ENCODE measurements around the gene MFN1.

The MFN1 gene

GRCh38 chr3:179415377-179415776, 67.9 kb downstream of the MFN1 start:
- no peak for TF ChIP-seq TAF1 (IDR thresholded peaks at IDR 0.05; ENCODE audit: borderline replicate concordance, insufficient read depth, low read length)
- TF ChIP-seq FOXP2 (optimal IDR thresholded peaks at IDR 0.05; ENCODE audit: borderline replicate concordance, extremely low read depth, extremely low read length, insufficient read depth), result no peak
- TF ChIP-seq REST (IDR thresholded peaks at IDR 0.05; ENCODE audit: insufficient read depth in 1 of 2, low read depth in 2 of 2, low read length in 2 of 2), result no peak
- TF ChIP-seq POLR2AphosphoS5 (IDR thresholded peaks at IDR 0.05; ENCODE audit: low read depth, low read length), result no peak

GRCh38 chr3:179416681-179417080, 69.2 kb downstream of the MFN1 start:
- TF ChIP-seq TAF1 (IDR thresholded peaks at IDR 0.05; ENCODE audit: borderline replicate concordance, insufficient read depth, low read length), result no peak
- TF ChIP-seq POLR2AphosphoS5 (IDR thresholded peaks at IDR 0.05; ENCODE audit: low read depth, low read length), result no peak
- TF ChIP-seq SIN3A (IDR thresholded peaks at IDR 0.05; ENCODE audit: borderline replicate concordance, insufficient read depth, low read length), result no peak
- no peak for TF ChIP-seq REST (IDR thresholded peaks at IDR 0.05; ENCODE audit: insufficient read depth in 1 of 2, low read depth in 2 of 2, low read length in 2 of 2)
- TF ChIP-seq FOXP2 (optimal IDR thresholded peaks at IDR 0.05; ENCODE audit: borderline replicate concordance, extremely low read depth, extremely low read length, insufficient read depth), result no peak

GRCh38 chr3:179418610-179419009, 71.1 kb downstream of the MFN1 start:
- TF ChIP-seq TAF1 (IDR thresholded peaks at IDR 0.05; ENCODE audit: borderline replicate concordance, insufficient read depth, low read length), result no peak
- TF ChIP-seq FOXP2 (optimal IDR thresholded peaks at IDR 0.05; ENCODE audit: borderline replicate concordance, extremely low read depth, extremely low read length, insufficient read depth), result no peak
- TF ChIP-seq REST (IDR thresholded peaks at IDR 0.05; ENCODE audit: insufficient read depth in 1 of 2, low read depth in 2 of 2, low read length in 2 of 2), result no peak
- no peak for TF ChIP-seq SIN3A (IDR thresholded peaks at IDR 0.05; ENCODE audit: borderline replicate concordance, insufficient read depth, low read length)
- no peak for TF ChIP-seq POLR2AphosphoS5 (IDR thresholded peaks at IDR 0.05; ENCODE audit: low read depth, low read length)

- TF ChIP-seq TAF1 (IDR thresholded peaks at IDR 0.05; ENCODE audit: borderline replicate concordance, insufficient read depth, low read length) (no peak), FOXP2 (optimal IDR thresholded peaks at IDR 0.05; ENCODE audit: borderline replicate concordance, extremely low read depth, extremely low read length, insufficient read depth) (no peak), POLR2AphosphoS5 (IDR thresholded peaks at IDR 0.05; ENCODE audit: low read depth, low read length) (no peak), REST (IDR thresholded peaks at IDR 0.05; ENCODE audit: insufficient read depth in 1 of 2, low read depth in 2 of 2, low read length in 2 of 2) (no peak), SIN3A (IDR thresholded peaks at IDR 0.05; ENCODE audit: borderline replicate concordance, insufficient read depth, low read length) (no peak)
Observed at GRCh38 chr3:179421500-179421899, 74.0 kb downstream of the MFN1 start.

GRCh38 chr3:179425075-179425474, 77.6 kb downstream of the MFN1 start:
- no peak for TF ChIP-seq REST (IDR thresholded peaks at IDR 0.05; ENCODE audit: insufficient read depth in 1 of 2, low read depth in 2 of 2, low read length in 2 of 2)
- no peak for TF ChIP-seq SIN3A (IDR thresholded peaks at IDR 0.05; ENCODE audit: borderline replicate concordance, insufficient read depth, low read length)
- no peak for TF ChIP-seq FOXP2 (optimal IDR thresholded peaks at IDR 0.05; ENCODE audit: borderline replicate concordance, extremely low read depth, extremely low read length, insufficient read depth)
- no peak for TF ChIP-seq TAF1 (IDR thresholded peaks at IDR 0.05; ENCODE audit: borderline replicate concordance, insufficient read depth, low read length)
- no peak for TF ChIP-seq POLR2AphosphoS5 (IDR thresholded peaks at IDR 0.05; ENCODE audit: low read depth, low read length)

Measured in PFSK-1 (cell line).